Nephron progenitor cell (in vitro differentiated cells): ENCODE measurements around the gene FRMD8.
A peak's percentile ranks its signal among the peaks of the same experiment; 100 is the strongest.

Experiments used
- DNase-seq: peaks from one replicate; pipeline ENCODE4 v3.0.0; 2021
- H3K27ac Mint-ChIP-seq: 2 replicates; pipeline ENCODE4 v1.8.0; 2021; ENCODE audit warnings: mild to moderate bottlenecking, moderate library complexity, mixed read lengths
- H3K27me3 Mint-ChIP-seq: 2 replicates; pipeline ENCODE4 v1.8.0; 2021; ENCODE audit warnings: mild to moderate bottlenecking, low read depth, mixed read lengths; ENCODE audit not compliant: poor library complexity
- H3K36me3 Mint-ChIP-seq: 2 replicates; pipeline ENCODE4 v1.8.0; 2021; ENCODE audit warnings: low read depth, mixed read lengths
- H3K4me1 Mint-ChIP-seq: 2 replicates; pipeline ENCODE4 v1.8.0; 2021; ENCODE audit warnings: mixed read lengths
- H3K4me3 Mint-ChIP-seq: 2 replicates; pipeline ENCODE4 v1.8.0; 2021; ENCODE audit warnings: mild to moderate bottlenecking, moderate library complexity, mixed read lengths
- H3K9me3 Mint-ChIP-seq: 2 replicates; pipeline ENCODE4 v1.8.0; 2021; ENCODE audit warnings: mild to moderate bottlenecking, moderate library complexity, mixed read lengths
- TF ChIP-seq, protein P1 (sequence below): fragments of 200-600 bp; sonication (generic); IDR thresholded peaks from 2 replicates; pipeline ENCODE4 v1.5.0; 2021; ENCODE audit warnings: antibody characterized with exemption

The FRMD8 gene

GRCh38 chr11:65420979-65421793 lies 34.7 kb downstream of the FRMD8 start:
- TF ChIP-seq, protein P1, sequence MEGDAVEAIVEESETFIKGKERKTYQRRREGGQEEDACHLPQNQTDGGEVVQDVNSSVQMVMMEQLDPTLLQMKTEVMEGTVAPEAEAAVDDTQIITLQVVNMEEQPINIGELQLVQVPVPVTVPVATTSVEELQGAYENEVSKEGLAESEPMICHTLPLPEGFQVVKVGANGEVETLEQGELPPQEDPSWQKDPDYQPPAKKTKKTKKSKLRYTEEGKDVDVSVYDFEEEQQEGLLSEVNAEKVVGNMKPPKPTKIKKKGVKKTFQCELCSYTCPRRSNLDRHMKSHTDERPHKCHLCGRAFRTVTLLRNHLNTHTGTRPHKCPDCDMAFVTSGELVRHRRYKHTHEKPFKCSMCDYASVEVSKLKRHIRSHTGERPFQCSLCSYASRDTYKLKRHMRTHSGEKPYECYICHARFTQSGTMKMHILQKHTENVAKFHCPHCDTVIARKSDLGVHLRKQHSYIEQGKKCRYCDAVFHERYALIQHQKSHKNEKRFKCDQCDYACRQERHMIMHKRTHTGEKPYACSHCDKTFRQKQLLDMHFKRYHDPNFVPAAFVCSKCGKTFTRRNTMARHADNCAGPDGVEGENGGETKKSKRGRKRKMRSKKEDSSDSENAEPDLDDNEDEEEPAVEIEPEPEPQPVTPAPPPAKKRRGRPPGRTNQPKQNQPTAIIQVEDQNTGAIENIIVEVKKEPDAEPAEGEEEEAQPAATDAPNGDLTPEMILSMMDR, result no peak
- Mint-ChIP-seq H3K9me3 (no peaks in the 10 kb centered on the region), H3K4me3 (peak overlapping the region; percentile 95), H3K27ac (peak overlapping the region; percentile 100), H3K36me3 (no peaks in the 10 kb centered on the region), H3K4me1 (peaks cover 95% of the 10 kb centered on the region), H3K27me3 (no peaks in the 10 kb centered on the region)
- no peak for DNase-seq

GRCh38 chr11:65421794-65422632 lies 35.6 kb downstream of the FRMD8 start:
- no peaks in the 10 kb centered on the region for H3K27me3 Mint-ChIP-seq
- TF ChIP-seq, protein P1, result no peak
- H3K27ac Mint-ChIP-seq, result peak overlapping the region; percentile 100
- no peaks in the 10 kb centered on the region for H3K9me3 Mint-ChIP-seq
- peak; percentile 97 for DNase-seq
- no peaks in the 10 kb centered on the region for H3K36me3 Mint-ChIP-seq
- H3K4me3 Mint-ChIP-seq, result peak overlapping the region; percentile 95
- peaks cover 95% of the 10 kb centered on the region for H3K4me1 Mint-ChIP-seq

- Mint-ChIP-seq H3K4me3 (peak within 1 kb of the TSS; percentile 95), H3K4me1 (peaks cover 95% of the 10 kb centered on the region), H3K9me3 (no peaks in the 10 kb centered on the region)
Observed at GRCh38 chr11:65422633-65423515, 36.4 kb downstream of the FRMD8 start, which contains the start of gene NEAT1. Gene NEAT1 (plus strand): TSS chr11:65422798.

DNA sequence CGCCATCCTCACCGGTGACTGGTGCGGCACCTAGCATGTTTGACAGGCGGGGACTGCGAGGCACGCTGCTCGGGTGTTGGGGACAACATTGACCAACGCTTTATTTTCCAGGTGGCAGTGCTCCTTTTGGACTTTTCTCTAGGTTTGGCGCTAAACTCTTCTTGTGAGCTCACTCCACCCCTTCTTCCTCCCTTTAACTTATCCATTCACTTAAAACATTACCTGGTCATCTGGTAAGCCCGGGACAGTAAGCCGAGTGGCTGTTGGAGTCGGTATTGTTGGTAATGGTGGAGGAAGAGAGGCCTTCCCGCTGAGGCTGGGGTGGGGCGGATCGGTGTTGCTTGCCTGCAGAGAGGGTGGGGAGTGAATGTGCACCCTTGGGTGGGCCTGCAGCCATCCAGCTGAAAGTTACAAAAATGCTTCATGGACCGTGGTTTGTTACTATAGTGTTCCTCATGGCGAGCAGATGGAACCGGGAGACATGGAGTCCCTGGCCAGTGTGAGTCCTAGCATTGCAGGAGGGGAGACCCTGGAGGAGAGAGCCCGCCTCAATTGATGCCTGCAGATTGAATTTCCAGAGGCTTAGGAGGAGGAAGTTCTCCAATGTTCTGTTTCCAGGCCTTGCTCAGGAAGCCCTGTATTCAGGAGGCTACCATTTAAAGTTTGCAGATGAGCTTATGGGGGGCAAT lies 37.2 kb downstream of the FRMD8 start:
- TF ChIP-seq, protein P1, result no peak
- Mint-ChIP-seq H3K4me1 (peaks cover 95% of the 10 kb centered on the region), H3K36me3 (no peaks in the 10 kb centered on the region), H3K4me3 (peak overlapping the region; percentile 95), H3K27ac (no peak overlapping the region), H3K9me3 (no peaks in the 10 kb centered on the region), H3K27me3 (no peaks in the 10 kb centered on the region)
- no peak for DNase-seq

More at GRCh38 chr11:65422633-65423515, 36.4 kb downstream of the FRMD8 start, which contains the start of gene NEAT1:
- Mint-ChIP-seq H3K36me3 (no peaks in the 10 kb centered on the region), H3K27me3 (no peaks in the 10 kb centered on the region), H3K27ac (peak within 1 kb of the TSS; percentile 100)
- peak; percentile 92 for DNase-seq
- TF ChIP-seq, protein P1, result no peak
